Upper lobe of left lung (tissue), 6 donors: Measurements from ENCODE around the gene XBP1. TPM values are rescaled to one million over a fixed set of nuclear protein-coding genes. Genes with fewer than 3 reads are reported as not detected.
"Not testable (repeated sequence)": the region's sequence is repeated elsewhere in the genome, so short reads cannot be mapped to it uniquely, and the experiment has no call there.

Experiments
- ATAC-seq, 2 donors: fragments of 200-7000 bp; cut with Tn5 transposase; one replicate each; pipeline ENCODE4 v1.9.1; 2022; ENCODE audit warnings: mild to moderate bottlenecking in 2 of 2, moderate library complexity in 2 of 2; ENCODE audit not compliant: low FRiP score in 2 of 2
- DNase-seq, 2 donors: peaks; one replicate each; pipeline ENCODE4 v3.0.0-alpha.2; 2019 to 2020
- H3K27ac ChIP-seq, 4 donors: fragments of 200-600 bp; sonication (generic); one replicate each; pipeline ENCODE4 v1.5.1; 2016 to 2019
- H3K27me3 ChIP-seq, 4 donors: fragments of 200-600 bp; sonication (generic); one replicate each; pipeline ENCODE4 v1.5.1; 2017 to 2019
- H3K36me3 ChIP-seq, 4 donors: fragments of 200-600 bp; sonication (generic); one replicate each; pipeline ENCODE4 v1.5.1; 2016 to 2019
- H3K4me1 ChIP-seq, 4 donors: fragments of 200-600 bp; sonication (generic); one replicate each; pipeline ENCODE4 v1.5.1; 2018 to 2019
- H3K4me3 ChIP-seq, 4 donors: fragments of 200-600 bp; sonication (generic); one replicate each; pipeline ENCODE4 v1.5.1; 2017 to 2019; ENCODE audit warnings: mild to moderate bottlenecking in 2 of 4, moderate library complexity in 1 of 4
- H3K9me3 ChIP-seq, 4 donors: fragments of 200-600 bp; sonication (generic); one replicate each; pipeline ENCODE4 v1.5.1; 2018 to 2019
- EP300 ChIP-seq, 4 donors: sonication (generic); formaldehyde crosslinking; IDR thresholded peaks; one replicate each; pipeline ENCODE4 v1.5.1; 2017; ENCODE audit warnings: antibody characterized with exemption in 4 of 4, control low read depth in 2 of 4
- POLR2A ChIP-seq, 4 donors: fragments of 450-650 bp; IDR thresholded peaks; one replicate each; pipeline ENCODE4 v1.5.1; 2016 to 2017; ENCODE audit warnings: antibody characterized with exemption in 4 of 4, mild to moderate bottlenecking in 2 of 4
- POLR2AphosphoS5 ChIP-seq, 2 donors: sonication (generic); formaldehyde crosslinking; IDR thresholded peaks; one replicate each; pipeline ENCODE4 v1.5.1; 2017; ENCODE audit warnings: antibody characterized with exemption in 2 of 2
- WGBS, 2 donors: methylation state at CpG; one replicate each; pipeline ENCODE4 v1.1.5; 2017 to 2018; 5-methylcytosine and 5-hydroxymethylcytosine counted together
- total RNA-seq, 6 donors: library from RNA; depleted of rRNA in 4 of 6; stranded (reverse); fragments of >200 nt in 4 of 6; gene quantifications; one replicate each; pipeline versions ENCODE4 v1.1.0 to v1.2.1, GENCODE V29; 2016 to 2021
- TF ChIP-seq, protein P1 (sequence below), 6 experiments: fragments of 450-650 bp in 4 of 6; fragments of 200-600 bp in 2 of 6; sonication (generic) in 2 of 6; IDR thresholded peaks; one replicate each; pipeline ENCODE4 v1.5.1; 2016 to 2019; ENCODE audit warnings: antibody characterized with exemption in 6 of 6
- donor health status: DM: no; HTN: no; CAD: no; lungs with moderate emphysema.
- donor health status: DM: no; HTN: yes; CAD: no; lungs with severe emphysema.

XBP1 gene
- 100 to 1,000 TPM; 208 to 377 (median 279) TPM for total RNA-seq

GRCh38 chr22:28800308-28801041 lies at the start of gene XBP1:
Gene XBP1 (minus strand): TSS chr22:28800569.
- Histone ChIP-seq H3K4me1 (peaks cover 46 to 60% (median 52%) of the 10 kb centered on the region in 4 donors), H3K9me3 (no peaks in the 10 kb centered on the region), H3K27me3 (no peaks in the 10 kb centered on the region), H3K4me3 (peak within 1 kb of the TSS; percentile 70 to 81 (median 74)), H3K27ac (peak within 1 kb of the TSS; percentile 98 to 100 (median 99)), H3K36me3 (peaks cover 21 to 41% (median 26%) of the 10 kb centered on the region in 4 donors)
- WGBS, 2 donors, result 0% methylated on average over 13 to 40 of the region's 78 CpGs
- ATAC-seq (peak; percentile 97 to 98), DNase-seq (peak; percentile 94 to 99)
- peak; percentile 99 to 100 for TF ChIP-seq POLR2AphosphoS5 (IDR thresholded peaks at IDR 0.05)
- TF ChIP-seq POLR2A (IDR thresholded peaks at IDR 0.05), result peak; percentile 83 to 100 (median 100)
- TF ChIP-seq EP300 (IDR thresholded peaks at IDR 0.05), result peak in 1 of 4 donors; percentile 74
- TF ChIP-seq, protein P1, sequence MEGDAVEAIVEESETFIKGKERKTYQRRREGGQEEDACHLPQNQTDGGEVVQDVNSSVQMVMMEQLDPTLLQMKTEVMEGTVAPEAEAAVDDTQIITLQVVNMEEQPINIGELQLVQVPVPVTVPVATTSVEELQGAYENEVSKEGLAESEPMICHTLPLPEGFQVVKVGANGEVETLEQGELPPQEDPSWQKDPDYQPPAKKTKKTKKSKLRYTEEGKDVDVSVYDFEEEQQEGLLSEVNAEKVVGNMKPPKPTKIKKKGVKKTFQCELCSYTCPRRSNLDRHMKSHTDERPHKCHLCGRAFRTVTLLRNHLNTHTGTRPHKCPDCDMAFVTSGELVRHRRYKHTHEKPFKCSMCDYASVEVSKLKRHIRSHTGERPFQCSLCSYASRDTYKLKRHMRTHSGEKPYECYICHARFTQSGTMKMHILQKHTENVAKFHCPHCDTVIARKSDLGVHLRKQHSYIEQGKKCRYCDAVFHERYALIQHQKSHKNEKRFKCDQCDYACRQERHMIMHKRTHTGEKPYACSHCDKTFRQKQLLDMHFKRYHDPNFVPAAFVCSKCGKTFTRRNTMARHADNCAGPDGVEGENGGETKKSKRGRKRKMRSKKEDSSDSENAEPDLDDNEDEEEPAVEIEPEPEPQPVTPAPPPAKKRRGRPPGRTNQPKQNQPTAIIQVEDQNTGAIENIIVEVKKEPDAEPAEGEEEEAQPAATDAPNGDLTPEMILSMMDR (IDR thresholded peaks at IDR 0.05), result peak in 1 of 6 experiments; percentile 3

DNA sequence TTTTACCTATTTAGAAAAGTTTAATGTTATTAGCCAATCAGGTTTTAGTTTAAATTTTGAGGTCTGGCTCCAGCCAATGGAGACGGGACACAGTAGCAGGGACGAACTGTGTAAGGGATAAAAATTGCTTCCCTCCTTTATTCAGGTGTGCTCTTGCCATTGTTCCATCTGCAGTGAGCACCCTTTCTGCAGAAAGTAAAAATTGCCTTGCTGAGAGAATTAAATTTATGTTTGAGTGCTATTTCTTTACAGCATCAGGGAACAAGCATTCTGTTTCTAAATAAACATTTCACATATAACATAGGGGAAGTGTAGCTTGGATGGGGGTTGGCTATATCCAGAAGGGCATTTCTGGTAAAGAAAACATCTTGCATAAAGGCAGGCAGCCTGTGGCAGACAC lies 46.6 kb upstream of the XBP1 start:
- no peak overlapping the region for H3K27ac ChIP-seq
- TF ChIP-seq EP300 (IDR thresholded peaks at IDR 0.05) (no peak), POLR2AphosphoS5 (IDR thresholded peaks at IDR 0.05) (no peak)
- H3K4me3 ChIP-seq, result no peak overlapping the region
- ATAC-seq (no peak), DNase-seq (no peak)
- H3K27me3 ChIP-seq, result no peaks in the 10 kb centered on the region
- no peaks in the 10 kb centered on the region for H3K4me1 ChIP-seq
- 92 to 98% methylated on average over 2 of the region's 2 CpGs for WGBS, 2 donors
- peaks cover 0 to 14% (median 12%) of the 10 kb centered on the region in 4 donors for H3K9me3 ChIP-seq
- no peaks in the 10 kb centered on the region for H3K36me3 ChIP-seq

- not testable (repeated sequence) for H3K4me3 ChIP-seq, H3K27me3 ChIP-seq, H3K36me3 ChIP-seq, DNase-seq, H3K27ac ChIP-seq, ATAC-seq, H3K4me1 ChIP-seq
- peaks cover 0 to 14% (median 12%) of the 10 kb centered on the region in 4 donors for H3K9me3 ChIP-seq
- WGBS, 2 donors, result 94 to 95% methylated on average over 2 of the region's 2 CpGs
Measured at GRCh38 chr22:28844277-28844676, 43.9 kb upstream of the XBP1 start.

- Histone ChIP-seq H3K4me3 (no peak overlapping the region), H3K4me1 (no peaks in the 10 kb centered on the region), H3K27me3 (no peaks in the 10 kb centered on the region), H3K9me3 (peaks cover 0 to 14% (median 12%) of the 10 kb centered on the region in 4 donors), H3K36me3 (no peaks in the 10 kb centered on the region), H3K27ac (no peak overlapping the region)
- TF ChIP-seq EP300 (IDR thresholded peaks at IDR 0.05) (no peak), POLR2A (IDR thresholded peaks at IDR 0.05) (no peak), POLR2AphosphoS5 (IDR thresholded peaks at IDR 0.05) (no peak)
- TF ChIP-seq, protein P1 (IDR thresholded peaks at IDR 0.05), result no peak
- no peak for ATAC-seq
- DNase-seq, result no peak
- 68 to 89% methylated on average over 2 of the region's 2 CpGs for WGBS, 2 donors
Measured at GRCh38 chr22:28843633-28844032, 43.3 kb upstream of the XBP1 start.

- Histone ChIP-seq H3K4me3 (no peak overlapping the region), H3K9me3 (no peaks in the 10 kb centered on the region), H3K27me3 (no peaks in the 10 kb centered on the region), H3K36me3 (no peaks in the 10 kb centered on the region), H3K27ac (no peak overlapping the region), H3K4me1 (no peaks in the 10 kb centered on the region)
- no peak for DNase-seq
- 56 to 87% methylated on average over 5 of the region's 5 CpGs for WGBS, 2 donors
- no peak for ATAC-seq
- TF ChIP-seq EP300 (IDR thresholded peaks at IDR 0.05), result no peak
- TF ChIP-seq, protein P1 (IDR thresholded peaks at IDR 0.05), result peak in 1 of 6 experiments; percentile 11
Measured at GRCh38 chr22:28841111-28841510, 40.7 kb upstream of the XBP1 start.

GRCh38 chr22:28838971-28839370 lies 38.6 kb upstream of the XBP1 start:
- no peaks in the 10 kb centered on the region for H3K36me3 ChIP-seq
- WGBS, 2 donors, result 83 to 88% methylated on average over 5 of the region's 5 CpGs
- ATAC-seq (no peak), DNase-seq (no peak)
- no peak overlapping the region for H3K27ac ChIP-seq
- no peaks in the 10 kb centered on the region for H3K4me1 ChIP-seq
- no peak overlapping the region for H3K4me3 ChIP-seq
- H3K9me3 ChIP-seq, result no peaks in the 10 kb centered on the region
- TF ChIP-seq, protein P1 (IDR thresholded peaks at IDR 0.05), result no peak
- TF ChIP-seq POLR2AphosphoS5 (IDR thresholded peaks at IDR 0.05) (no peak), EP300 (IDR thresholded peaks at IDR 0.05) (no peak), POLR2A (IDR thresholded peaks at IDR 0.05) (no peak)
- H3K27me3 ChIP-seq, result no peaks in the 10 kb centered on the region
